Esophagus muscularis mucosa (tissue), 4 donors: ENCODE results near the gene APP.

Source experiments
- EP300 ChIP-seq: sonication (generic); formaldehyde crosslinking; IDR thresholded peaks from one replicate; pipeline ENCODE4 v1.6.1; 2017; ENCODE audit warnings: antibody characterized with exemption
- POLR2A ChIP-seq: fragments of 450-650 bp; IDR thresholded peaks from one replicate; pipeline ENCODE4 v1.6.1; 2017; ENCODE audit warnings: antibody characterized with exemption, moderate library complexity, mild to moderate bottlenecking, low read depth
- TF ChIP-seq, protein P1 (sequence below), 3 experiments: fragments of 200-600 bp in 2 of 3; fragments of 450-650 bp in 1 of 3; sonication (generic) in 2 of 3; IDR thresholded peaks; one replicate each; pipeline ENCODE4 v1.5.1; 2017 to 2019; ENCODE audit warnings: antibody characterized with exemption in 3 of 3, mild to moderate bottlenecking in 2 of 3, moderate library complexity in 1 of 3

DNA sequence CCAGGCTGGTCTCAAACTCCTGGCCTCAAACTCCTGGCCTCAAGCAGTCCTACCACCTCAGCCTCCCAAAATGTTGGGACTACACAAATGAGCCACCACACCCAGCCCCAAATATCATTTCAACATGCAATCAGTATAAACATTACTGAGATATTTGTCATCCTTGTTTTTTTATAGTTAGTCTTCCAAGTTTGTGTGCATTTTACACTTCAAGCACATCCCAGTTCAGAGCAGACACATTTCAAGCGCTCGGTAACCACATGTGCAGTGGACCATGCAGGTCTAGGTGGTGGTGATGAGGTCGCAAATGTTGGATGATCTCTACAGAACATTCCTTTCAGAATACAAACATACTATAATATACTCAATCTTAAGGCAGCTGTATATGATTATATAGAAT, 23.8 kb upstream of the APP start:
- TF ChIP-seq, protein P1, sequence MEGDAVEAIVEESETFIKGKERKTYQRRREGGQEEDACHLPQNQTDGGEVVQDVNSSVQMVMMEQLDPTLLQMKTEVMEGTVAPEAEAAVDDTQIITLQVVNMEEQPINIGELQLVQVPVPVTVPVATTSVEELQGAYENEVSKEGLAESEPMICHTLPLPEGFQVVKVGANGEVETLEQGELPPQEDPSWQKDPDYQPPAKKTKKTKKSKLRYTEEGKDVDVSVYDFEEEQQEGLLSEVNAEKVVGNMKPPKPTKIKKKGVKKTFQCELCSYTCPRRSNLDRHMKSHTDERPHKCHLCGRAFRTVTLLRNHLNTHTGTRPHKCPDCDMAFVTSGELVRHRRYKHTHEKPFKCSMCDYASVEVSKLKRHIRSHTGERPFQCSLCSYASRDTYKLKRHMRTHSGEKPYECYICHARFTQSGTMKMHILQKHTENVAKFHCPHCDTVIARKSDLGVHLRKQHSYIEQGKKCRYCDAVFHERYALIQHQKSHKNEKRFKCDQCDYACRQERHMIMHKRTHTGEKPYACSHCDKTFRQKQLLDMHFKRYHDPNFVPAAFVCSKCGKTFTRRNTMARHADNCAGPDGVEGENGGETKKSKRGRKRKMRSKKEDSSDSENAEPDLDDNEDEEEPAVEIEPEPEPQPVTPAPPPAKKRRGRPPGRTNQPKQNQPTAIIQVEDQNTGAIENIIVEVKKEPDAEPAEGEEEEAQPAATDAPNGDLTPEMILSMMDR (IDR thresholded peaks at IDR 0.05) = no peak
- TF ChIP-seq EP300 (no peak), POLR2A (no peak)
